22Rv1 (cell line): Measurements from ENCODE around the gene KRTAP10-12.

Source experiments
- CTCF ChIP-seq: fragments of 450-650 bp; IDR thresholded peaks from 2 replicates; pipeline ENCODE4 v1.5.1; 2017; ENCODE audit warnings: mild to moderate bottlenecking
- ZFX ChIP-seq: fragments of 450-650 bp; IDR thresholded peaks from 2 replicates; pipeline ENCODE4 v1.6.1; 2017; ENCODE audit warnings: antibody characterized with exemption, borderline replicate concordance

- TF ChIP-seq CTCF (no peak), ZFX (no peak)
These were observed 40.1 kb upstream of the KRTAP10-12 start for GRCh38 chr21:44656868-44657267.
